Fibroblast of lung (primary cell): ENCODE results near the gene FOXRED1. TPM values are rescaled to one million over a fixed set of nuclear protein-coding genes. Genes with fewer than 3 reads are reported as not detected.

Experiments
- DNase-seq, 2 donors: peaks; one replicate each; pipeline versions ENCODE4 v3.0.0 to v3.0.0-alpha.2; 2010; ENCODE audit warnings: low read depth in 2 of 2
- H2AFZ ChIP-seq: 2 replicates; pipeline ENCODE4 v1.5.1; 2012; ENCODE audit warnings: low read length, control low read depth, inconsistent platforms
- H3K27ac ChIP-seq: 2 replicates; pipeline ENCODE4 v1.5.1; 2011; ENCODE audit warnings: low read length, control low read depth; ENCODE audit not compliant: insufficient read depth
- H3K27me3 ChIP-seq: 2 replicates; pipeline ENCODE4 v1.5.1; 2011; ENCODE audit warnings: mild to moderate bottlenecking, low read length; ENCODE audit not compliant: control insufficient read depth, insufficient read depth
- H3K36me3 ChIP-seq: 2 replicates; pipeline ENCODE4 v1.5.1; 2011; ENCODE audit warnings: low read length; ENCODE audit not compliant: control insufficient read depth, insufficient read depth
- H3K4me1 ChIP-seq: 2 replicates; pipeline ENCODE4 v1.5.1; 2011; ENCODE audit warnings: low read length; ENCODE audit not compliant: control insufficient read depth, insufficient read depth; ENCODE audit errors: extremely low read depth
- H3K4me2 ChIP-seq: 2 replicates; pipeline ENCODE4 v1.5.1; 2011; ENCODE audit warnings: low read length, control low read depth; ENCODE audit not compliant: insufficient read depth; ENCODE audit errors: extremely low read depth
- H3K4me3 ChIP-seq, 4 experiments: fragments of 200-600 bp in 1 of 4; sonication (generic) in 1 of 4; replicated peaks in 1 of 4; 2 replicates each; pipeline ENCODE4 v1.5.1; 2011 to 2016; ENCODE audit warnings: low read length in 4 of 4, low read depth in 3 of 4, mild to moderate bottlenecking in 3 of 4, control low read depth in 2 of 4, inconsistent platforms in 1 of 4, mixed read lengths in 1 of 4; ENCODE audit not compliant: insufficient read depth in 1 of 4; ENCODE audit errors: control extremely low read depth in 1 of 4
- H3K79me2 ChIP-seq: 2 replicates; pipeline ENCODE4 v1.5.1; 2012; ENCODE audit warnings: mild to moderate bottlenecking, low read length, inconsistent platforms; ENCODE audit not compliant: control insufficient read depth, insufficient read depth
- H3K9ac ChIP-seq: 2 replicates; pipeline ENCODE4 v1.5.1; 2011; ENCODE audit warnings: mild to moderate bottlenecking, low read length, control low read depth; ENCODE audit not compliant: insufficient read depth
- H3K9me3 ChIP-seq: 2 replicates; pipeline ENCODE4 v1.5.1; 2012; ENCODE audit warnings: low read depth, low read length; ENCODE audit not compliant: control insufficient read depth, insufficient read depth
- H4K20me1 ChIP-seq: 2 replicates; pipeline ENCODE4 v1.5.1; 2011; ENCODE audit warnings: low read length; ENCODE audit not compliant: control insufficient read depth, insufficient read depth; ENCODE audit errors: extremely low read depth
- EZH2 ChIP-seq: IDR thresholded peaks from 2 replicates; pipeline ENCODE4 v1.5.1; 2012; ENCODE audit warnings: low read length, control low read depth, mild to moderate bottlenecking; ENCODE audit errors: missing control alignments
- polyA plus RNA-seq, 2 donors: library from polyadenylated mRNA; depleted of rRNA in 1 of 2; stranded (reverse) in 1 of 2; unstranded in 1 of 2; fragments of >200 nt; gene quantifications; 2 replicates each; pipeline ENCODE4 v1.2.1, GENCODE V29; 2011 to 2012; ENCODE audit warnings: missing spikeins in 1 of 2
- total RNA-seq: library from RNA; depleted of rRNA; stranded (reverse); fragments of >200 nt; gene quantifications from 2 replicates; pipeline ENCODE4 v1.2.1, GENCODE V29; 2014
- TF ChIP-seq, protein P1 (sequence below), 2 donors: IDR thresholded peaks in 1 of 2; conservative IDR thresholded peaks in 1 of 2; 1 replicate in 1 of 2; 2 replicates in 1 of 2; pipeline ENCODE4 v1.5.1; 2011 to 2012; ENCODE audit warnings: low read length in 2 of 2, control low read depth in 1 of 2, inconsistent platforms in 1 of 2, low read depth in 1 of 2, mild to moderate bottlenecking in 1 of 2

The FOXRED1 gene
- total and polyA plus RNA-seq, 2 donors (not counting 1 experiment from before 2014, with no cell fraction given): 8.6 to 8.8 TPM

DNA sequence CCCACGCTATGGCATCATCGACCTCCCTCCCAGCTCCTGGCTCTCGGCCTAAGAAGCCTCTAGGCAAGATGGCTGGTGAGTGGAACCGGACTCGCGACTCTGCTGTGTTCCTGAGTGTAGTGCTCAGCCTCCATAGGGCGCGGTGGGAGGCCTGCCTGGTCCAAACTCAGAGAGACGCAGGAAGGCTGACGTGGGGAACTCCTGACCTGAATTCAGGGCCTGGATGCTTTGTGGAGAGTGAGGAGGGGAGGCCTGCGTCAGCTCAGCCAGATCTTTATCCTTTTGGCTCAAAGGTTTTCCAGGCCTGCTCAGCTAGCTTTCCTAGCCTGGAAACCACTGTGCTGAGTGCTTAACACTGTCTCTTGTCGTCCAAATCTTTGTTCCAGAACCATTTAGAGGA, 21.9 kb downstream of the FOXRED1 start:
- DNase-seq: no peak
- no peak for TF ChIP-seq EZH2
- TF ChIP-seq, protein P1, sequence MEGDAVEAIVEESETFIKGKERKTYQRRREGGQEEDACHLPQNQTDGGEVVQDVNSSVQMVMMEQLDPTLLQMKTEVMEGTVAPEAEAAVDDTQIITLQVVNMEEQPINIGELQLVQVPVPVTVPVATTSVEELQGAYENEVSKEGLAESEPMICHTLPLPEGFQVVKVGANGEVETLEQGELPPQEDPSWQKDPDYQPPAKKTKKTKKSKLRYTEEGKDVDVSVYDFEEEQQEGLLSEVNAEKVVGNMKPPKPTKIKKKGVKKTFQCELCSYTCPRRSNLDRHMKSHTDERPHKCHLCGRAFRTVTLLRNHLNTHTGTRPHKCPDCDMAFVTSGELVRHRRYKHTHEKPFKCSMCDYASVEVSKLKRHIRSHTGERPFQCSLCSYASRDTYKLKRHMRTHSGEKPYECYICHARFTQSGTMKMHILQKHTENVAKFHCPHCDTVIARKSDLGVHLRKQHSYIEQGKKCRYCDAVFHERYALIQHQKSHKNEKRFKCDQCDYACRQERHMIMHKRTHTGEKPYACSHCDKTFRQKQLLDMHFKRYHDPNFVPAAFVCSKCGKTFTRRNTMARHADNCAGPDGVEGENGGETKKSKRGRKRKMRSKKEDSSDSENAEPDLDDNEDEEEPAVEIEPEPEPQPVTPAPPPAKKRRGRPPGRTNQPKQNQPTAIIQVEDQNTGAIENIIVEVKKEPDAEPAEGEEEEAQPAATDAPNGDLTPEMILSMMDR (conservative IDR thresholded peaks at IDR 0.05 in 1 of 2, IDR thresholded peaks at IDR 0.05 in 1 of 2; ENCODE audit: low read depth in 1 of 2, low read length in 2 of 2): no peak

DNA sequence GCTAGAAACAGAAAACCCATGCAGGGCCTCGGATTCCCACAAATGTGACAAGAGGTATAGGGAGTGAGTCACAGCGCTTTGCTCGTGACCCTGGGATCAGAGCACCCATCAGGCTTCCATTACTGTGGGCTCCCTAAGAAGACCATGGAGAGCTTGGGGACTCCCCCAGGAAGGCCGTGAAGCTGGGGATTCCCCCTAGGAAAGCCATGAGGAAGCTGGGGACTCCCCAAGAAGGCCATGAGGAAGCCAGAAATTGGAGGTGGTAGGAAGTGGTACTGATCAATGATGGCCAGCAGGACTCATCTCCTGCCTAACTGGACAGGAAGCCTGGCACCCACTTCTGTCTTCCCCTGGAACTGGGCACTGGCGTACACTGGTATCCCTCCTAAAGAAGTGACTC, 24.8 kb downstream of the FOXRED1 start:
- H3K4me1 ChIP-seq: no peaks in the 10 kb centered on the region
- H4K20me1 ChIP-seq: no peaks in the 10 kb centered on the region
- no peak overlapping the region for H3K4me3 ChIP-seq
- H3K4me2 ChIP-seq: no peak overlapping the region
- no peak overlapping the region for H3K27ac ChIP-seq
- H3K79me2 ChIP-seq: no peaks in the 10 kb centered on the region
- no peaks in the 10 kb centered on the region for H3K27me3 ChIP-seq
- no peak overlapping the region for H2AFZ ChIP-seq
- no peak for TF ChIP-seq EZH2
- TF ChIP-seq, protein P1 (conservative IDR thresholded peaks at IDR 0.05 in 1 of 2, IDR thresholded peaks at IDR 0.05 in 1 of 2; ENCODE audit: low read depth in 1 of 2, low read length in 2 of 2): no peak
- H3K36me3 ChIP-seq: peaks cover 14% of the 10 kb centered on the region
- no peaks in the 10 kb centered on the region for H3K9me3 ChIP-seq
- DNase-seq: no peak
- H3K9ac ChIP-seq: no peak overlapping the region

More for the DNA sequence above, 21.9 kb downstream of the FOXRED1 start:
- no peaks in the 10 kb centered on the region for H3K4me1 ChIP-seq
- H3K79me2 ChIP-seq: no peaks in the 10 kb centered on the region
- peaks cover 14% of the 10 kb centered on the region for H3K36me3 ChIP-seq
- no peak overlapping the region for H2AFZ ChIP-seq
- no peaks in the 10 kb centered on the region for H3K9me3 ChIP-seq
- H4K20me1 ChIP-seq: no peaks in the 10 kb centered on the region
- no peak overlapping the region for H3K4me2 ChIP-seq
- no peak overlapping the region for H3K4me3 ChIP-seq
- H3K9ac ChIP-seq: no peak overlapping the region
- H3K27me3 ChIP-seq: no peaks in the 10 kb centered on the region
- no peak overlapping the region for H3K27ac ChIP-seq

DNA sequence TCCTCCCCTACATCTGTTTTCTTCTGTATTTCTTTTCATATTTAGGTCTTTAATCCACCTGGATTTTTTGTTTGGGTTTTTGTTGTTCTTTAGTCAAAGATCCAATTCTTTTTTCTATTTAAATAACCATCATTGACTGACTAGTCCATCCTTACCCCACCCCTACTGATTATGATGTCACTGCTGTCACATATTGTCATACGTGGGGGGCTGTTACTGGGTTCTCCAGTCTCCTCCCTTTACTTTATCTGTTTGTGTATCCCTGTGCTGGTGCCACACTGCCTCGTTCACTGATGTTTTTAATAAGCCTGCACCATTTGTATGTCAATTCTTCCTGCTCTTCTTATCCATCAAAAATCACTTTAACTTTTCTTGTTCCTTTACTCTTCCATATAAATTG, 28.1 kb downstream of the FOXRED1 start:
- Histone ChIP-seq H3K27ac (no peak overlapping the region), H3K4me3 (no peak overlapping the region), H3K79me2 (no peaks in the 10 kb centered on the region), H3K9ac (no peak overlapping the region), H2AFZ (no peak overlapping the region), H4K20me1 (no peaks in the 10 kb centered on the region), H3K4me2 (no peak overlapping the region), H3K27me3 (no peaks in the 10 kb centered on the region), H3K4me1 (no peaks in the 10 kb centered on the region), H3K9me3 (no peaks in the 10 kb centered on the region), H3K36me3 (peaks cover 10% of the 10 kb centered on the region)
- no peak for DNase-seq
- TF ChIP-seq, protein P1 (conservative IDR thresholded peaks at IDR 0.05 in 1 of 2, IDR thresholded peaks at IDR 0.05 in 1 of 2; ENCODE audit: low read depth in 1 of 2, low read length in 2 of 2): no peak
- no peak for TF ChIP-seq EZH2
